SK-N-SH (cell line): ENCODE results near the gene CDH23. TPM values are rescaled to one million over a fixed set of nuclear protein-coding genes. Genes with fewer than 3 reads are reported as not detected.

Experiments
- CTCF ChIA-PET: fragments of 300-600, 350-600 bp; formaldehyde crosslinking; extraction: SDS; loops from one replicate; lab custom pipeline; 2021; lab: Yijun Ruan, JAX
- POLR2A ChIA-PET: fragments of 350-600 bp; sonication (Branson Sonifier 250); formaldehyde crosslinking; extraction: SDS; loops from one replicate; lab custom pipeline; 2020; ENCODE audit warnings: antibody characterized with exemption, inconsistent platforms; lab: Yijun Ruan, JAX
- DNase-seq: peaks from one replicate; pipeline ENCODE4 v3.0.0; 2012
- H2AFZ ChIP-seq: fragments of 200-600 bp; sonication (generic); 2 replicates; pipeline ENCODE4 v1.8.1; 2016; ENCODE audit warnings: antibody characterized with exemption, mild to moderate bottlenecking, low read depth
- H3F3A ChIP-seq: fragments of 200-600 bp; sonication (generic); replicated peaks from 2 replicates; pipeline ENCODE3; 2016; ENCODE audit warnings: antibody characterized with exemption, mild to moderate bottlenecking; ENCODE audit not compliant: insufficient read depth
- H3K27ac ChIP-seq, 2 experiments: fragments of 200-500 bp in 1 of 2; fragments of 200-600 bp in 1 of 2; sonication (Bioruptor generic) in 1 of 2; sonication (generic), shearing (Covaris generic) in 1 of 2; 2 replicates each; pipeline versions ENCODE4 v1.5.1 to v1.6.1; 2014 to 2016; ENCODE audit warnings: low read depth in 2 of 2, inconsistent platforms in 1 of 2, low read length in 1 of 2, mild to moderate bottlenecking in 1 of 2, mixed read lengths in 1 of 2
- H3K27me3 ChIP-seq: fragments of 200-600 bp; sonication (generic), shearing (Covaris generic); 2 replicates; pipeline ENCODE4 v1.6.1; 2016; ENCODE audit warnings: mixed run types; ENCODE audit not compliant: insufficient read depth
- H3K36me3 ChIP-seq, 2 experiments: fragments of 200-500 bp in 1 of 2; fragments of 200-600 bp in 1 of 2; sonication (Bioruptor generic) in 1 of 2; sonication (generic) in 1 of 2; replicated peaks in 1 of 2; 2 replicates each; pipeline versions ENCODE3 to v1.5.1; 2014 to 2016; ENCODE audit warnings: low read length in 1 of 2, mild to moderate bottlenecking in 1 of 2; ENCODE audit not compliant: insufficient read depth in 2 of 2, control insufficient read depth in 1 of 2
- H3K4me1 ChIP-seq, 2 experiments: fragments of 200-500 bp in 1 of 2; fragments of 200-600 bp in 1 of 2; sonication (Bioruptor generic) in 1 of 2; sonication (generic), shearing (Covaris generic) in 1 of 2; 2 replicates each; pipeline versions ENCODE4 v1.5.1 to v1.6.1; 2014 to 2016; ENCODE audit warnings: low read depth in 1 of 2, low read length in 1 of 2, mixed run types in 1 of 2; ENCODE audit not compliant: insufficient read depth in 2 of 2, control insufficient read depth in 1 of 2
- H3K4me2 ChIP-seq: fragments of 200-600 bp; sonication (generic), shearing (Covaris generic); 2 replicates; pipeline ENCODE4 v1.6.1; 2017; ENCODE audit warnings: mixed run types
- H3K4me3 ChIP-seq, 2 experiments: fragments of 200-500 bp in 1 of 2; fragments of 200-600 bp in 1 of 2; sonication (Bioruptor generic) in 1 of 2; sonication (generic), shearing (Covaris generic) in 1 of 2; 2 replicates each; pipeline versions ENCODE4 v1.5.1 to v1.8.1; 2014 to 2016; ENCODE audit warnings: low read depth in 2 of 2, inconsistent platforms in 1 of 2, low read length in 1 of 2, mild to moderate bottlenecking in 1 of 2, mixed read lengths in 1 of 2, moderate library complexity in 1 of 2
- H3K79me2 ChIP-seq: fragments of 200-600 bp; sonication (generic); 2 replicates; pipeline ENCODE4 v1.8.1; 2017; ENCODE audit warnings: mild to moderate bottlenecking; ENCODE audit not compliant: insufficient read depth
- H3K9ac ChIP-seq: fragments of 200-600 bp; sonication (generic); 2 replicates; pipeline ENCODE4 v1.6.1; 2017; ENCODE audit warnings: mixed run types
- H3K9me2 ChIP-seq: fragments of 200-600 bp; sonication (generic); 2 replicates; pipeline ENCODE4 v1.6.1; 2017; ENCODE audit warnings: mixed run types
- H3K9me3 ChIP-seq: fragments of 200-600 bp; sonication (generic); 2 replicates; pipeline ENCODE4 v1.6.1; 2017; ENCODE audit warnings: mixed run types, mild to moderate bottlenecking, moderate library complexity
- H4K20me1 ChIP-seq: fragments of 200-600 bp; sonication (generic); 2 replicates; pipeline ENCODE4 v1.6.1; 2017; ENCODE audit warnings: mild to moderate bottlenecking, mixed run types; ENCODE audit not compliant: insufficient read depth
- CHD2 ChIP-seq: fragments of 150-350 bp; IDR thresholded peaks from 2 replicates; pipeline ENCODE4 v1.6.1; 2018; ENCODE audit warnings: low read length; ENCODE audit not compliant: partially characterized antibody
- ELF1 ChIP-seq: IDR thresholded peaks from 2 replicates; pipeline ENCODE4 v1.4.0; 2012
- FOSL2 ChIP-seq: IDR thresholded peaks from 2 replicates; pipeline ENCODE4 v1.4.0; 2012; ENCODE audit warnings: low read depth, mild to moderate bottlenecking, moderate library complexity, borderline replicate concordance
- FOXJ3 ChIP-seq: sonication (generic); formaldehyde crosslinking; IDR thresholded peaks from 2 replicates; pipeline ENCODE4 v1.5.1; 2020; ENCODE audit warnings: mild to moderate bottlenecking, missing genetic modification reagents
- GATA2 ChIP-seq: sonication (generic); formaldehyde crosslinking; IDR thresholded peaks from 2 replicates; pipeline ENCODE4 v1.5.0; 2020; ENCODE audit warnings: mild to moderate bottlenecking, missing genetic modification reagents
- JUND ChIP-seq: IDR thresholded peaks from 2 replicates; pipeline ENCODE4 v1.4.0; 2012
- MEF2A ChIP-seq: IDR thresholded peaks from 2 replicates; pipeline ENCODE4 v1.4.0; 2012; ENCODE audit warnings: low read depth, borderline replicate concordance
- NFIC ChIP-seq: IDR thresholded peaks from 2 replicates; pipeline ENCODE4 v1.4.0; 2012; ENCODE audit warnings: borderline replicate concordance
- NRF1 ChIP-seq: IDR thresholded peaks from 2 replicates; pipeline ENCODE4 v1.6.1; 2012; ENCODE audit warnings: low read depth, mild to moderate bottlenecking, low read length
- RCOR1 ChIP-seq: fragments of 150-350 bp; IDR thresholded peaks from 2 replicates; pipeline ENCODE4 v1.6.1; 2017; ENCODE audit warnings: antibody characterized with exemption, low read length
- RFX5 ChIP-seq: IDR thresholded peaks from 2 replicates; pipeline ENCODE4 v1.6.1; 2012; ENCODE audit warnings: mild to moderate bottlenecking, improper control_type of control experiment, low read length
- RXRA ChIP-seq: IDR thresholded peaks from 2 replicates; pipeline ENCODE4 v1.4.0; 2012; ENCODE audit warnings: low read depth, mild to moderate bottlenecking, borderline replicate concordance
- TAF1 ChIP-seq: IDR thresholded peaks from 2 replicates; pipeline ENCODE4 v1.6.1; 2012; ENCODE audit warnings: low read depth, mild to moderate bottlenecking, low read length, moderate library complexity, borderline replicate concordance
- WGBS: methylation state at CpG from one replicate; pipeline ENCODE4 v1.1.6; 2017; ENCODE audit warnings: low lambda C conversion rate; 5-methylcytosine and 5-hydroxymethylcytosine counted together
- polyA plus RNA-seq, 3 experiments: library from polyadenylated mRNA; depleted of rRNA; stranded (reverse); fragments of >200 nt; gene quantifications; 2 replicates each; pipeline ENCODE4 v1.2.3, GENCODE V29; 2012
- TF ChIP-seq, protein P1 (sequence below): fragments of 150-350 bp; IDR thresholded peaks from 2 replicates; pipeline ENCODE4 v1.6.1; 2017; ENCODE audit warnings: antibody characterized with exemption, low read length, low read depth, borderline replicate concordance
- TF ChIP-seq, protein P2 (sequence below): IDR thresholded peaks from 2 replicates; pipeline ENCODE4 v1.6.1; 2012; ENCODE audit warnings: mild to moderate bottlenecking, low read depth, low read length, moderate library complexity
- TF ChIP-seq, protein P3 (sequence below): fragments of 200-600 bp; sonication (generic); IDR thresholded peaks from 2 replicates; pipeline ENCODE4 v1.6.1; 2017; ENCODE audit warnings: antibody characterized with exemption, mild to moderate bottlenecking, moderate library complexity

The CDH23 gene
- polyA plus RNA-seq, 1 of the 3 experiments (the other 2 are of a cell fraction), result 0.03 TPM

DNA sequence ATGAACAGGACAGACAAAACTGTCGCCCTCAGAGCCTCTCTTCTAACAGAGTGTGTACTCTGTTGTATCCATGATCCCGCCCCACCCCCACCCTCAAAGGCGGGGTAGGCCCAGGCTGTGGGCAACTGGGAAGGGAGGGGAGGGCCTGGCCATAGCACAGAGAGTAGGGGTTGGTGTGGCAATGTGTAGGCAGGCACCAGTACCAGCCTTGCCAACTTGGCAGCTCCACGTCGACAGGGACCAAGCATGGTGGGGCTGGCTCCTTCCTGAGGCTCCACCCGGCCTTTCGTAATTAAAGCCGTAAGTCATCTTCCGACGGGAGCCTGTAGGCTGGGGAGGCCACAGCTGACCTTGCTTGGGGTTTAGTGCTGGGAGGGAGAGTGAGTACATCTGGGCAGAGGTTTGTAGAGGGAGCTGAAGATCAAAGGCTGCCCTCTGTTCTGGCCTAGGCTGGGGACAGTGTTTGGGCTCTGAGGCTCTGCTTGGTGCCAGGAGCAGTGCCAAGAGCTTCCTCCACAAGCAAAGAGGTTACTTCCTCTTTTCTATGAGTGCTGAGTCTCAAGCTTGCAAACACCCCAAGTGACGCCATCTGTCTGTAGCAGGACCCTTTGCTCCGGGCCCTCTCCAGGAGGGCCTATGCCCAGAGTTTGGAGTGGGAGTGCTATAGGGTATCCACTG, 201.2 kb downstream of the CDH23 start:
- ChIA-PET CTCF (interaction anchor here (1.1 to 5.4 kb wide), 5 partner anchors 12 to 283 kb away, joined by 3 to 29 read pairs (median 4); partner anchors contain the start of gene SLC29A3), POLR2A (no interaction called here)
- no peak for DNase-seq

More for the DNA sequence above, 201.2 kb downstream of the CDH23 start:
- no peak overlapping the region for H3K4me2 ChIP-seq
- H3K27me3 ChIP-seq, result no peaks in the 10 kb centered on the region; the same call in 1 of the 2 replicates
- no peaks in the 10 kb centered on the region for H3F3A ChIP-seq
- H3K36me3 ChIP-seq, result no peaks in the 10 kb centered on the region
- H2AFZ ChIP-seq, result no peak overlapping the region
- WGBS, result 86% methylated on average over 12 of the region's 12 CpGs
- no peaks in the 10 kb centered on the region for H3K9me3 ChIP-seq
- no peaks in the 10 kb centered on the region for H4K20me1 ChIP-seq
- no peak overlapping the region for H3K9ac ChIP-seq
- H3K9me2 ChIP-seq, result no peaks in the 10 kb centered on the region
- TF ChIP-seq, protein P1, sequence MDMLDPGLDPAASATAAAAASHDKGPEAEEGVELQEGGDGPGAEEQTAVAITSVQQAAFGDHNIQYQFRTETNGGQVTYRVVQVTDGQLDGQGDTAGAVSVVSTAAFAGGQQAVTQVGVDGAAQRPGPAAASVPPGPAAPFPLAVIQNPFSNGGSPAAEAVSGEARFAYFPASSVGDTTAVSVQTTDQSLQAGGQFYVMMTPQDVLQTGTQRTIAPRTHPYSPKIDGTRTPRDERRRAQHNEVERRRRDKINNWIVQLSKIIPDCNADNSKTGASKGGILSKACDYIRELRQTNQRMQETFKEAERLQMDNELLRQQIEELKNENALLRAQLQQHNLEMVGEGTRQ, result no peak
- TF ChIP-seq NRF1 (no peak), CHD2 (no peak), FOXJ3 (no peak), RFX5 (no peak), RXRA (no peak), RCOR1 (no peak), NFIC (no peak), FOSL2 (no peak), MEF2A (no peak), TAF1 (no peak), JUND (no peak), GATA2 (CRISPR knock-in tag) (no peak), ELF1 (no peak)
- TF ChIP-seq, protein P2, sequence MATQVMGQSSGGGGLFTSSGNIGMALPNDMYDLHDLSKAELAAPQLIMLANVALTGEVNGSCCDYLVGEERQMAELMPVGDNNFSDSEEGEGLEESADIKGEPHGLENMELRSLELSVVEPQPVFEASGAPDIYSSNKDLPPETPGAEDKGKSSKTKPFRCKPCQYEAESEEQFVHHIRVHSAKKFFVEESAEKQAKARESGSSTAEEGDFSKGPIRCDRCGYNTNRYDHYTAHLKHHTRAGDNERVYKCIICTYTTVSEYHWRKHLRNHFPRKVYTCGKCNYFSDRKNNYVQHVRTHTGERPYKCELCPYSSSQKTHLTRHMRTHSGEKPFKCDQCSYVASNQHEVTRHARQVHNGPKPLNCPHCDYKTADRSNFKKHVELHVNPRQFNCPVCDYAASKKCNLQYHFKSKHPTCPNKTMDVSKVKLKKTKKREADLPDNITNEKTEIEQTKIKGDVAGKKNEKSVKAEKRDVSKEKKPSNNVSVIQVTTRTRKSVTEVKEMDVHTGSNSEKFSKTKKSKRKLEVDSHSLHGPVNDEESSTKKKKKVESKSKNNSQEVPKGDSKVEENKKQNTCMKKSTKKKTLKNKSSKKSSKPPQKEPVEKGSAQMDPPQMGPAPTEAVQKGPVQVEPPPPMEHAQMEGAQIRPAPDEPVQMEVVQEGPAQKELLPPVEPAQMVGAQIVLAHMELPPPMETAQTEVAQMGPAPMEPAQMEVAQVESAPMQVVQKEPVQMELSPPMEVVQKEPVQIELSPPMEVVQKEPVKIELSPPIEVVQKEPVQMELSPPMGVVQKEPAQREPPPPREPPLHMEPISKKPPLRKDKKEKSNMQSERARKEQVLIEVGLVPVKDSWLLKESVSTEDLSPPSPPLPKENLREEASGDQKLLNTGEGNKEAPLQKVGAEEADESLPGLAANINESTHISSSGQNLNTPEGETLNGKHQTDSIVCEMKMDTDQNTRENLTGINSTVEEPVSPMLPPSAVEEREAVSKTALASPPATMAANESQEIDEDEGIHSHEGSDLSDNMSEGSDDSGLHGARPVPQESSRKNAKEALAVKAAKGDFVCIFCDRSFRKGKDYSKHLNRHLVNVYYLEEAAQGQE, result no peak
- TF ChIP-seq, protein P3, sequence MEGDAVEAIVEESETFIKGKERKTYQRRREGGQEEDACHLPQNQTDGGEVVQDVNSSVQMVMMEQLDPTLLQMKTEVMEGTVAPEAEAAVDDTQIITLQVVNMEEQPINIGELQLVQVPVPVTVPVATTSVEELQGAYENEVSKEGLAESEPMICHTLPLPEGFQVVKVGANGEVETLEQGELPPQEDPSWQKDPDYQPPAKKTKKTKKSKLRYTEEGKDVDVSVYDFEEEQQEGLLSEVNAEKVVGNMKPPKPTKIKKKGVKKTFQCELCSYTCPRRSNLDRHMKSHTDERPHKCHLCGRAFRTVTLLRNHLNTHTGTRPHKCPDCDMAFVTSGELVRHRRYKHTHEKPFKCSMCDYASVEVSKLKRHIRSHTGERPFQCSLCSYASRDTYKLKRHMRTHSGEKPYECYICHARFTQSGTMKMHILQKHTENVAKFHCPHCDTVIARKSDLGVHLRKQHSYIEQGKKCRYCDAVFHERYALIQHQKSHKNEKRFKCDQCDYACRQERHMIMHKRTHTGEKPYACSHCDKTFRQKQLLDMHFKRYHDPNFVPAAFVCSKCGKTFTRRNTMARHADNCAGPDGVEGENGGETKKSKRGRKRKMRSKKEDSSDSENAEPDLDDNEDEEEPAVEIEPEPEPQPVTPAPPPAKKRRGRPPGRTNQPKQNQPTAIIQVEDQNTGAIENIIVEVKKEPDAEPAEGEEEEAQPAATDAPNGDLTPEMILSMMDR, result no peak
- H3K27ac ChIP-seq, result no peak overlapping the region
- no peak overlapping the region for H3K4me3 ChIP-seq
- no peaks in the 10 kb centered on the region for H3K4me1 ChIP-seq
- no peaks in the 10 kb centered on the region for H3K79me2 ChIP-seq
